Liver (tissue), 3 donors: ENCODE measurements around the gene HSD11B1L.

Experiments used
- ATF3 ChIP-seq: IDR thresholded peaks from 2 replicates; pipeline ENCODE4 v1.6.1; 2016; ENCODE audit warnings: antibody characterized with exemption
- CTCF ChIP-seq: fragments of 150-350 bp; IDR thresholded peaks from 2 replicates; pipeline ENCODE4 v1.5.1; 2017; ENCODE audit warnings: improper control_type of control experiment, low read depth, low read length; ENCODE audit not compliant: missing input control
- JUND ChIP-seq, 2 donors: IDR thresholded peaks; 2 replicates each; pipeline ENCODE4 v1.6.1; 2016; ENCODE audit warnings: antibody characterized with exemption in 2 of 2
- REST ChIP-seq: IDR thresholded peaks from 2 replicates; pipeline ENCODE4 v1.6.1; 2016; ENCODE audit warnings: antibody characterized with exemption, mild to moderate bottlenecking
- RXRA ChIP-seq, 2 donors: IDR thresholded peaks; 2 replicates each; pipeline ENCODE4 v1.6.1; 2017 to 2018; ENCODE audit warnings: antibody characterized with exemption in 2 of 2, mild to moderate bottlenecking in 1 of 2
- TAF1 ChIP-seq: conservative IDR thresholded peaks from 2 replicates; pipeline ENCODE4 v1.6.1; 2016; ENCODE audit warnings: antibody characterized with exemption, mild to moderate bottlenecking
- donor health status: healthy.
- donor health status: healthy.

DNA sequence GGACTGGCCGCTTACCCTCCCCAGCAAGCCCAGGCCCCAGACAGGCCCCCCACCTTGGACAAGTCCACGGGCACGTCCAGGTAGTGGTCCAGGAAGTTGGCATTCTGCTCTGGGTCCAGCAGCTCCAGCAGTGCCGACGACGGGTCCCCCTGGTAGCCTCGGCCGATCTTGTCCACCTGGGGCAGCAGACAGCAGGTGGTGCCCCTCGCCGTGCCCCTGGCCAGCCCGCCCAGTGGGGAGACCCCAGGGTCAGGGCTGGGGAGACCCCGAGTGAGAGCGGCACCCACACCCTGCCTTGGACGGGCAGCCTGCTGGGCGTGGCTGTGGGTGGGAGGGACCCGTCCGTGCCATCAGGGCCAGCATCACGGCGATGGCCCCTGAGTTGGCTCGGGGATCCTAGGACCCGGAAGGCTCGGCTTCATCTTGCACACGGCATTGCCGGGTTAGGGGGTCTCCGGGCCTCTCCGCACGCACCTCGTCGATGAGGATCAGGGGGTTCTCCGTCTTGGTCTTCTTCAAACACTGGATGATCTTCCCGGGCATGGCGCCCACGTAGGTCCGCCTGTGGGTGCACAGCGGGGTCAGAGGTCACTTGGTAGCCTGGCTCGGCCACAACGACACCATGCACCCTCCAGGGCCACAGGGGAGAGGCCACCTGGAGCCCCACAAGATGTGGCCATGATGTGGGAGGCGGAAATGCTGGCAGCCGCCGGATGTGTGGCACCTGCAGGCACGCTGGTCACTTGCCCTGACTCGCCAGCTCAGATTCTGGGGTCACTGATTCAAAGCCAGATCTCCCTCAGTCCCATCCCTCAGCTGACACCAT is 15.6 kb downstream of the HSD11B1L start:
- TF ChIP-seq CTCF (no peak), ATF3 (no peak), TAF1 (no peak), REST (no peak), RXRA (IDR thresholded peaks at IDR 0.05) (no peak), JUND (IDR thresholded peaks at IDR 0.05) (no peak)
